A549 treated with RU486 at 1 μM for 4 hours (cell line): ENCODE data around the gene ROCK1. TPM values are rescaled to one million over a fixed set of nuclear protein-coding genes. Genes with fewer than 3 reads are reported as not detected.

Source experiments
- total RNA-seq: library from RNA; stranded (reverse); fragments of 200-300 nt; extraction: Qiagen RNA extraction; gene quantifications from 5 replicates; pipeline ENCODE4 v1.2.3, GENCODE V29; 2022; ENCODE audit warnings: low read depth

ROCK1 gene
- total RNA-seq: 9.6 to 21.7 TPM (median 18.6 TPM) in 5 replicates

GRCh38 chr18:21111346-21112139 is at the start of gene ROCK1:
Gene ROCK1, minus strand, starts transcription at chr18:21111813. Its CDS starts 903 bp downstream, at chr18:21110910.

Other genes starting within 250 kb of the ROCK1 start
- 0.95 to 2.5 TPM (median 2.3 TPM) in 5 replicates for gene GREB1L, start 130.4 kb upstream of the ROCK1 start, total RNA-seq